Activated CD8-positive, alpha-beta T cell treated with anti-CD3 and anti-CD28 coated beads, Interleukin-2, amount 10 ng/mL, durations not matched to agents 7 days and 5 days (primary cell): ENCODE results near the gene DYNLL2. TPM values are rescaled to one million over a fixed set of nuclear protein-coding genes. Genes with fewer than 3 reads are reported as not detected.
"Not testable (repeated sequence)": the region's sequence is repeated elsewhere in the genome, so short reads cannot be mapped to it uniquely, and the experiment has no call there.

ENCODE experiments used
- ATAC-seq: fragments of 150-1000 bp; cut with Tn5 transposase; one replicate; pipeline ENCODE4 v1.10.0; 2021; ENCODE audit warnings: moderate library complexity
- CTCF ChIA-PET: fragments of 350-600 bp; sonication (Branson Sonifier 250); formaldehyde crosslinking; loops from one replicate; lab custom pipeline; 2021; ENCODE audit warnings: antibody characterized with exemption; lab: Charles Lee
- POLR2A ChIA-PET: fragments of 350-600 bp; sonication (Branson Sonifier 250); formaldehyde crosslinking; loops from one replicate; lab custom pipeline; 2021; ENCODE audit warnings: antibody characterized with exemption; lab: Charles Lee
- DNase-seq: peaks from one replicate; pipeline ENCODE4 v3.0.0-alpha.2; 2020
- H3K27ac Mint-ChIP-seq: one replicate; pipeline ENCODE4 v1.8.0; 2021; ENCODE audit warnings: mild to moderate bottlenecking, mixed read lengths
- H3K27me3 Mint-ChIP-seq: one replicate; pipeline ENCODE4 v1.8.0; 2021; ENCODE audit warnings: low read depth, mixed read lengths
- H3K36me3 Mint-ChIP-seq: one replicate; pipeline ENCODE4 v1.8.0; 2021; ENCODE audit warnings: low read depth, mixed read lengths
- H3K4me1 Mint-ChIP-seq: one replicate; pipeline ENCODE4 v1.8.0; 2021; ENCODE audit warnings: low read depth, mixed read lengths
- H3K4me3 Mint-ChIP-seq: one replicate; pipeline ENCODE4 v1.8.0; 2021; ENCODE audit warnings: mild to moderate bottlenecking, mixed read lengths
- H3K9me3 Mint-ChIP-seq: one replicate; pipeline ENCODE4 v1.8.0; 2022; ENCODE audit warnings: mixed read lengths; ENCODE audit not compliant: insufficient read depth
- total RNA-seq, 2 experiments: library from RNA; stranded (reverse); gene quantifications; one replicate each; pipeline ENCODE4 v1.2.3, GENCODE V29; 2021

The DYNLL2 gene
- total RNA-seq, 2 experiments from 2014 or later: 30.9 to 31.7 TPM

DNA sequence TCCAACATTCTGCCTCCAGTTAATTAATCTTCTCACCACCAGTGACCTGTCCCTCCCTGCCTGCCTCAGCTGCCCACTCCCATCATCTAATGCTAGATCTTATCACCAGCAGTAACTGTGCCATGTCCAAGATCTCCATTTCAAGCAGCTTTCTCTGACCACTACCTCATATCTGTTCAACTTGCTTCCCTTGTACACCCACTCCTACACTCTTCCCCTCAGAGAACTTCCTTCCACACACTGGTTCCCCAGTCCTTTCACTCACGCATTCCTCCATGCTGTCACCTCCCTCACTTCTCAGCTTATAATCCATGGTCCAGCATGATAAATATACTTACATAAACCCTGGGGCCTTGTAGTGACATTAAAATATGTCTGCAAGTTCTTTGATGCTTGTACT is 31.8 kb upstream of the DYNLL2 start:
- peaks cover 12% of the 10 kb centered on the region for H3K27me3 Mint-ChIP-seq
- no peaks in the 10 kb centered on the region for H3K9me3 Mint-ChIP-seq
- no peak for ATAC-seq
- ChIA-PET POLR2A (no interaction called here), CTCF (interaction anchor here (1.1 kb wide), 1 partner anchor 62 kb away, joined by 3 read pairs; no protein-coding TSS in a partner anchor)
- H3K27ac Mint-ChIP-seq: no peak overlapping the region
- H3K4me1 Mint-ChIP-seq: peaks cover 9% of the 10 kb centered on the region
- H3K36me3 Mint-ChIP-seq: no peaks in the 10 kb centered on the region
- DNase-seq: no peak
- no peak overlapping the region for H3K4me3 Mint-ChIP-seq

DNA sequence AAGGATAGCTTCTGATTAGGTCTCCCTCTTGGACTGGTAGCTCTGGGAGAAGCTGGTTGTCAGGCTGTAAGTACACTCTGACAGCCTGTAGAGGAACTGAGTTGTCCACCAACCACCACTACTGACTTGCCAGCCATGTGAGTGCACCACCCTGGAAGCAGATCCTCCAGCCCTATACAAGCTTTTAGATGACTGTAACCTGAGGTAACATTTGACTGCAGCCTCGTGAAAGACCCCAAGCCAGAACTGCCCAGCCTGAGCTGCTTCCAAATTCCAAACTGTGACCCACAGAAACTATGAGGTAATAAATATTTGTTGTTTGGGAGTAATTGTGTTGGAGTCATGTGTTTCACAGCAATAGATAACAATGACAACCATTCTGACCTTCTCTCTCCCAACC is 30.8 kb upstream of the DYNLL2 start:
- Mint-ChIP-seq H3K27ac (no peak overlapping the region), H3K36me3 (no peaks in the 10 kb centered on the region), H3K4me1 (peaks cover 10% of the 10 kb centered on the region), H3K9me3 (no peaks in the 10 kb centered on the region), H3K4me3 (no peak overlapping the region), H3K27me3 (peaks cover 12% of the 10 kb centered on the region)
- no peak for DNase-seq
- ChIA-PET CTCF (interaction anchor here (1.1 kb wide), 1 partner anchor 147 kb away, joined by 3 read pairs; no protein-coding TSS in a partner anchor), POLR2A (no interaction called here)
- ATAC-seq: no peak

DNA sequence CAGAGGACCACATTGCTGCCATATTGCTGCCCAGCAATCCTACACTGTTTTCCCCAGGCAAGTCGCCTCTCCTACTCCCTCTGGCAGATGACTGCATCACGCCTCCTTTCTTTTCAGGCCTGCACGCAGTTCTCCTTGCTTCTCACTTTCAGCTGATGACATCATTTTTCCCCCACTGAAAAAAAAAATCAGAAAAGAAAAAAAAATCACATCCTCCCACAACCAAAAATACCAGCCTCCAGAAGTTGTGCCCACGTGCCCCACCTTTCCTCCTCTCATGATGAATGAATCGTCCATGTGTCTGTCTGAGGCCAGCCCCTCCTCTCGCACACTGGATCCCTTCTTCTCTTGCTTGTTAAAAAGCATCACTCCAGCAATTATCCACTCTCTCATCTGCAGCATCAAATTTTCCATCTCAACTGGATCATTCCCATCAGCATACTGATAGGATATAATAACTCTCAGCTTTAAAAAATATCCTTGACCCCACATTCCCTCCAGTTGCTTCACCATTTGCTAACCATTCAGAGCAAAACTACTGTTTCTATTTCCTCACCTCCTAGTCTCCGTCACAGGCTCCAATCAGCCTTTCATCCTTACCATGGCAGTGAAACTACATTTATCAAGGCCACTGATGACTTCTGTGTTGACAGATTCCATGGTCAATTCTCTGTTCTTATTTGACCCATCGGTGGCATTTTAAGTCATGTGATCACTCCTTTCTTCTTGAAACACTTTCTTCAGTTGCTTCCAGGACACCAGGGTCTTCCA is 30.1 kb upstream of the DYNLL2 start:
- ATAC-seq (no peak), DNase-seq (no peak)
- Mint-ChIP-seq H3K27me3 (peaks cover 12% of the 10 kb centered on the region), H3K4me3 (no peak overlapping the region), H3K9me3 (no peaks in the 10 kb centered on the region), H3K27ac (no peak overlapping the region), H3K36me3 (no peaks in the 10 kb centered on the region), H3K4me1 (peaks cover 10% of the 10 kb centered on the region)
- ChIA-PET POLR2A (no interaction called here), CTCF (interaction anchor here (1.1 kb wide), 1 partner anchor 147 kb away, joined by 3 read pairs; no protein-coding TSS in a partner anchor)

DNA sequence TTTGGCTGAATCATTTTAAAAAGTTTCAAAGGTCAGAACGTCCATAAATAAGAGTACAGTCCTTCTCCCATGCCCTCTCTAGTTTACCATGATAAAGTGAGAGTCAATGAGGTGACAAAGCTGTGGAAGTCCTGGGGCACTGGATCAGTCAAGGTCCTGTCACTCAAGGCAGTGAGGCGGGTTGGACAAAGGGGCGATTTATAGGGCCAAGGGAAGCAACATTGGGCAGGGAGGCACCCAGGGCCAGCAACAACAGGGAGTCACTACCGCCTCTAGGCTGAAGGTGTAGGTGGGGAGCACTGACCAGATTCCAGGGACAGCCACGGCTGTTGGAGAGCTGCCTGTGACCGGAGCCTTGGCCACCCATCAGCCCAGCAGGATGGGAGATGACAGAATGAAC is 28.6 kb upstream of the DYNLL2 start:
- Mint-ChIP-seq H3K9me3 (no peaks in the 10 kb centered on the region), H3K36me3 (no peaks in the 10 kb centered on the region), H3K27ac (no peak overlapping the region), H3K27me3 (peaks cover 12% of the 10 kb centered on the region), H3K4me3 (no peak overlapping the region), H3K4me1 (peaks cover 10% of the 10 kb centered on the region)
- ChIA-PET POLR2A (no interaction called here), CTCF (no interaction called here)
- DNase-seq (no peak), ATAC-seq (no peak)

DNA sequence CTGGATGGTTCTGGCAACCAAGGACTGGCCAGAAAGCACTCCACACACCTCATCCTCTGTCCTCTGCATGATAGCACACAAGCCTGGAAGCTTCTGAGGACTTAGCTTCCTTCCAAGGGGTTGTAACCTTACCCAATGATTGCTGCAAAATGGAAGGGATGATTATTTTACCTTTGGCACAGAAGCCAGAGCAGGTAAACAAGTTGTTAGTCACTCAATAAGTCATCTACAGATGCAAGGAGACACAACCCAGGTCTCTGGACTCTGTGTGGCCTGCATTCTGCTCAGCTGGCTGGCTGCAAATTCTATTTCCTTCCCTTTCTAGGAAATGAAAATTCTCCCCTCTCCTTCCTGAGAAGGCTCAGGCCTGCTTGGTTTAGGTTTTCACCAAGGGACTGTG is 26.7 kb upstream of the DYNLL2 start:
- Mint-ChIP-seq H3K27me3 (peaks cover 8% of the 10 kb centered on the region), H3K4me3 (no peak overlapping the region), H3K27ac (no peak overlapping the region), H3K9me3 (no peaks in the 10 kb centered on the region), H3K4me1 (peaks cover 10% of the 10 kb centered on the region), H3K36me3 (no peaks in the 10 kb centered on the region)
- ChIA-PET POLR2A (no interaction called here), CTCF (interaction anchor here (1.1 kb wide), 1 partner anchor 814 kb away, joined by 3 read pairs; no protein-coding TSS in a partner anchor)
- DNase-seq: no peak
- no peak for ATAC-seq

DNA sequence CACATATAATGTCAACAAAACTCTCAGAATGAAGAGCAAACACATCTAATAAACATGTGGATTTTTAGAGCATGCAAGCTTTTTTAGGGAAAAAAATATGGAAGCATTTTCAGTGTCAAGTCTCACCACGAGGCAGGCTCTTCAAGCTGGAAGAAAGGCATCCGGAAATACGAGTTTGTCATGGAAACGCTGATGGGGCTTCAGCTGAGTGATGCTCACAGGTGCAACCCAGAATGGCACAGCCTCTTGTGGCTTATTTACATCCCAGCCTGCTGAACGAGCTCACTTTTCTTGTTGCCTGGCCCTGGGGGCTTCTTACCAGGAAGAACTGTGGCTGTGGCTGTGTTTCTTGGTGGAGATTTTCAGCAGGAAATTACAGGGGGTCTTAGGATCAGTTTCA is 24.1 kb upstream of the DYNLL2 start:
- ChIA-PET CTCF (interaction anchor here (0.6 kb wide), 1 partner anchor 225 kb away, joined by 3 read pairs; no protein-coding TSS in a partner anchor), POLR2A (no interaction called here)
- ATAC-seq (no peak), DNase-seq (no peak)
- Mint-ChIP-seq H3K9me3 (no peaks in the 10 kb centered on the region), H3K36me3 (no peaks in the 10 kb centered on the region), H3K4me3 (no peak overlapping the region), H3K4me1 (peaks cover 2% of the 10 kb centered on the region), H3K27ac (no peak overlapping the region), H3K27me3 (peaks cover 5% of the 10 kb centered on the region)

DNA sequence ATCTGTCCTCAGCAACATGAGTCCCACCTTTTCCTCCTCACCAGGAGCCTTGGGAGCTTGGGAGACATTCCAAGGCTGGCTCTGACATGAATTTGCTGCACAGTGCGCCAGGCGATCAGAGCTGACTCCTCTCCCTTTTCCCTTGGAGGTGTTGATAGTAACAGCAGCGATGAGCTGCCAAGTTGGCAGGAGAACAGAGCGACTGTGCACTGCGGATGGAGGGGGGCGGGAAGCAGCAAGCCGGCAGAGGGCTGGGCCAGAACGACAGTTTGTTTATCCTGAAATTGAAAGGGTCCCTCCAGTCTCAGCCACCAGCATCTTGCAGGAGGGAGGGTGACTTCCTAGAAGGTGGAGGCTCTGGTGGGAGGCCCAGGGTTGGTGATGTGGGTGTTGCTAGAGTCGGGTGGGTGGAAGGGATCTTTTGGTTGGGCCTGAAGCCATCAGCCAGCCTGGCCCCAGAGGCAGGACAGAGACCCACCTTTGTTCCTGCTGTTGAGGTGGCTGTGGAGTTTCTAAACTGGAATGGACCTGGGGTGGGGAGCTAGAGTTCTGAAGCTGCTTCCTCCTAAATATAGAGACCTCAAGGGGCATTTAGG is 22.5 kb upstream of the DYNLL2 start:
- no peak overlapping the region for H3K27ac Mint-ChIP-seq
- ChIA-PET POLR2A (no interaction called here), CTCF (interaction anchor here (1.0 kb wide), 1 partner anchor 52 kb away, joined by 3 read pairs; no protein-coding TSS in a partner anchor)
- no peak overlapping the region for H3K4me3 Mint-ChIP-seq
- H3K4me1 Mint-ChIP-seq: peaks cover 2% of the 10 kb centered on the region
- DNase-seq: no peak
- no peak for ATAC-seq
- no peaks in the 10 kb centered on the region for H3K36me3 Mint-ChIP-seq
- H3K27me3 Mint-ChIP-seq: peaks cover 3% of the 10 kb centered on the region
- H3K9me3 Mint-ChIP-seq: no peaks in the 10 kb centered on the region

DNA sequence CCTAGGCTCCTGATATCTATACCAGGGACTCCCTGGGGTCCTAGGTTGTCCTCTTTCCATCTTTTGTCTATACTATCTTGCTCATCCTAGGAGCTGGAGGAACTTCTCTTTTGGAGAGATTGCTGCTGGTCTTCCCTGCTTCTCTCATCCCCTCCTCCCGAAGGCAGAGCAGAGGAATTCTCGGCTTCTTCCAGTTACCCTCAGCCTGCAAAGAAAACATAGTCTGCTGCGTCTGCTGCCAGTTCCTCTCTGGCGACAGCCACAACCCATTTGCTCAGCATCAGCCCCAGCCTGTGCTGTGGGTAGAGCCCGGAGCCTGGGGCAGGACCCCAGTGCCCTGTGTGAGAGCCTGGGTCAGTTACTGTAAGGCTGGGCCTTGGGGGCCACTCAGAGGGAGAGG is 21.5 kb upstream of the DYNLL2 start:
- peaks cover 1% of the 10 kb centered on the region for H3K4me1 Mint-ChIP-seq
- H3K9me3 Mint-ChIP-seq: no peaks in the 10 kb centered on the region
- ATAC-seq: no peak
- DNase-seq: no peak
- no peak overlapping the region for H3K4me3 Mint-ChIP-seq
- no peaks in the 10 kb centered on the region for H3K36me3 Mint-ChIP-seq
- no peak overlapping the region for H3K27ac Mint-ChIP-seq
- POLR2A ChIA-PET: no interaction called here
- peaks cover 3% of the 10 kb centered on the region for H3K27me3 Mint-ChIP-seq
- CTCF ChIA-PET: interaction anchor here (0.9 to 1.0 kb wide), 2 partner anchors 23 to 62 kb away, joined by 3 read pairs; no protein-coding TSS in a partner anchor

DNA sequence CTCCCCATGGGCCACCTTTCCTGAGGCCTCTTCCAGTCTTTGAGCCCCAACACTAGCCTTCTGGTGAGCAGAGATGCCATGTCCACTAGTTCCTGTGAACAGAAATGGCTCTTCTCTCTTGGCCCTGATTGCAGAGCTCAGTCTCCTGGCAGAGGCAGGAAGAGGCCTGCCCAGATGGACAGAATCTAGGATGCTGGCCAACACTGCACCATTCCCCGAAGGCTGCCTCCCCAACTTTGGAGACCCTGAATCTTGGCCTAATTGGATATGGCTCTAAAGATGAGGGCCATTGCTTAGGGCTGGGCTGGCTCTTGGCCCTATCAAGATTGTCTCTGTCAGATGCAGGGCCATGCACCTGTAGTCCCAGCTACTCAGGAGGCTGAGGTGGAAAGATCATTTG is 18.0 kb upstream of the DYNLL2 start:
- Mint-ChIP-seq H3K36me3 (no peaks in the 10 kb centered on the region), H3K9me3 (no peaks in the 10 kb centered on the region), H3K27ac (no peak overlapping the region), H3K27me3 (peaks cover 17% of the 10 kb centered on the region), H3K4me1 (no peaks in the 10 kb centered on the region), H3K4me3 (no peak overlapping the region)
- no peak for DNase-seq
- ChIA-PET POLR2A (no interaction called here), CTCF (no interaction called here)
- no peak for ATAC-seq

DNA sequence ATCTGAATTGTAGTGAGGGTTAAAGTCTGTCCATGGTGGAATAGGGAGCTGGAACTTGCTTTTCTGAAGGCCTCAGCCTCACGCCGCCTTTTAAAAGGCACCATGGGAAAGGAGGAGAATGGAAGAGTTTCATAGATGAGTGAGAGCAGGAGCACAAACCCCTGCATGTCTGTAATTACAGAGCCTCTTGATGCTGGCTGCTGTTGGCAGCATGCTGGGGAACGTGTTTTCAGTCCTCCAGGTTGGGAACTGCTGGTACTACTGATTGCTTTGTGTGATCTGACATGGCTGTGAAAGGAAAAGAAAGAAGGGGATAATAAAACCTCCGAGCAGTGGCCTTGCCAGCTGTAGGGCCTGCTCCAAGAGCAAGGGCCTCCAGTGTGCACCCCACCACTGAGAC is 16.8 kb upstream of the DYNLL2 start:
- Mint-ChIP-seq H3K27me3 (peaks cover 27% of the 10 kb centered on the region), H3K9me3 (no peaks in the 10 kb centered on the region), H3K4me1 (no peaks in the 10 kb centered on the region), H3K4me3 (no peak overlapping the region), H3K27ac (no peak overlapping the region), H3K36me3 (no peaks in the 10 kb centered on the region)
- ATAC-seq: no peak
- CTCF ChIA-PET: no interaction called here
- POLR2A ChIA-PET: no interaction called here
- DNase-seq: no peak

DNA sequence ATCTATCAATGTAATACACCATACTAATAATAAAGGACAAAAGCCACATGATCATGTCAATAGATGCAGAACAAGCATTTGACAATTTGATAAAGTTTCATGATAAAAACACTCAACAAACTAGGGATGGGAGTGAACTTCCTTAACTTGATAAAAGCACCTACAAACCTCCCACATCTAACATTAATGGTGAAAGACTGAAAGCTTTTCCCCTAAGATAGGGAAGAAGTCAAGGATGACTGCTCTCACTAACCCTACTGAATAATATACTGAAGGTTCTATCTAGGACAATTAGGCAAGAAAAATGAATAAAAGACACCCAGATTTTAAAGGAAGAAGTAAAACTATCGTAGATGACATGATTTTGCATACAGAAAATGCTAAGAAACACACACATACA is 10.4 kb upstream of the DYNLL2 start:
- no peak overlapping the region for H3K27ac Mint-ChIP-seq
- CTCF ChIA-PET: no interaction called here
- H3K36me3 Mint-ChIP-seq: no peaks in the 10 kb centered on the region
- no peaks in the 10 kb centered on the region for H3K9me3 Mint-ChIP-seq
- no peaks in the 10 kb centered on the region for H3K4me1 Mint-ChIP-seq
- POLR2A ChIA-PET: no interaction called here
- H3K27me3 Mint-ChIP-seq: peaks cover 55% of the 10 kb centered on the region
- H3K4me3 Mint-ChIP-seq: no peak overlapping the region
- DNase-seq (no peak), ATAC-seq (no peak)

DNA sequence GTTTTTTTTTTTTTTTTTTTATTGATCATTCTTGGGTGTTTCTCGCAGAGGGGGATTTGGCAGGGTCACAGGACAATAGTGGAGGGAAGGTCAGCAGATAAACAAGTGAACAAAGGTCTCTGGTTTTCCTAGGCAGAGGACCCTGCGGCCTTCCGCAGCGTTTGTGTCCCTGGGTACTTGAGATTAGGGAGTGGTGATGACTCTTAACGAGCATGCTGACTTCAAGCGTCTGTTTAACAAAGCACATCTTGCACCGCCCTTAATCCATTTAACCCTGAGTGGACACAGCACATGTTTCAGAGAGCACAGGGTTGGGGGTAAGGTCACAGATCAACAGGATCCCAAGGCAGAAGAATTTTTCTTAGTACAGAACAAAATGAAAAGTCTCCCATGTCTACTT is 10.0 kb upstream of the DYNLL2 start:
- ATAC-seq, H3K36me3 Mint-ChIP-seq, H3K4me3 Mint-ChIP-seq, CTCF ChIA-PET, DNase-seq, H3K4me1 Mint-ChIP-seq, H3K27ac Mint-ChIP-seq, H3K9me3 Mint-ChIP-seq, POLR2A ChIA-PET: not testable (repeated sequence)
- peaks cover 56% of the 10 kb centered on the region for H3K27me3 Mint-ChIP-seq
